NCI-H187 (cell line): ENCODE data around the gene PDGFA.

ENCODE experiments used
- DNase-seq, 2 experiments: peaks; one replicate each; lab custom pipeline; 2025; lab: John Stamatoyannopoulos, UW

PDGFA gene

DNA sequence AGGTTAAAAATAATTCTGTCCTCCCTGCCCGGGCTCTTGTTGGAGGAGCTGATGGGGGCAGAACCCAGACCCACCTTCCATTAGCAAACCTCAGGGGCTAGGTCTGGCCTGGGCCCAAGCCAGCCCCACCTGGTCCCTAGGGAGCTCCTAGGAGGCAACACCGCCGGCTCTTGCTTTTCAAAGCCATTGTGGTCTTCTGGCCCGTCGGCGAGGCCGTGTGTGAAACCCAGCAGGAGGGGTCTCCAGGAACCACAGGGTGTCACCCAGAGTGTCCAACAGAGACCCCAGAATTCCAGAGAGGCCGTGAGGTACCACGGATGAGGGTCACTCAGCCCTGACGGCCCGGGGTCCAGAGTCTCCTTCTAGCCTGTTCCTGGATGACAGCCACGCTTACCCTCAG, 16.6 kb upstream of the PDGFA start:
- no peak for DNase-seq

GRCh38 chr7:534959-535358, 15.3 kb upstream of the PDGFA start:
- DNase-seq: no peak

DNA sequence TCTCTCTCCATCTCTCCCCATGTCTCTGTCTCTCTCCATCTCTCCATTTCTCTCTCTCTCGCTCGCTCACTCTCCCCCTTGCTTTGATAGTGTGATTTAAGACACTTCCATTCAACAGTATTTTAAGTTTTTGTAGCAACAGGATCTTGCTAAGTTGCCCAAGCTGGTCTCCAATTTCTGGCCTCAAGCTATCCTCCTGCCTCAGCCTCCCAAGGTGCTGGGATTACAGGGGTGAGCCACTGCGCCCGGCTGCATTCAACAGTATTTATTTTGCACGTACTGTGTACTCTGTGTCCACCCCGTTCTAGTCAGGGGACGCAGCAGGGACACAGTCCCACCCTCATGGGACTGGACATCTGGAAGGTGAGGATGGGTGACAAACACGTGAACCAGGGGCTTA, 14.4 kb upstream of the PDGFA start:
- DNase-seq: no peak

DNA sequence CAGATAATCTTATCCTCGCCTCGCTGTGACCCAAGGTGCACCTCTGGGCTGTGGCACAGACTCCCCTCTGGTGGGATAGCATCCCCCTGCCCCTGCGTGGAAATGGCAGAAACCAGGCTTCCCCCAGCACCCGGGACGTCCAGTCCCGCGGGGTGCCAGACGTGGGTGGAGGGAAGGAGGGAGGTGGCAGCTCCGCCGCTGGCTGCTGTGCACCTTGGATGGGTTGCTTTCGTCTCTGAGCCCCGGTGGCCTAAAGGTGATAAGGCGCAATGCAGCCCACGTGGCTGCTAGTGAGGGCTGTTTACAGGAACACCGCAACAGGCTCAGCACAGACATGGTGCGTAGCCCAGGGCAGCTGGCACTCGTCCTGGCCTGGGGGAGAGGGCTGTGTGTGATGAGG, 13.6 kb upstream of the PDGFA start:
- DNase-seq: no peak

DNA sequence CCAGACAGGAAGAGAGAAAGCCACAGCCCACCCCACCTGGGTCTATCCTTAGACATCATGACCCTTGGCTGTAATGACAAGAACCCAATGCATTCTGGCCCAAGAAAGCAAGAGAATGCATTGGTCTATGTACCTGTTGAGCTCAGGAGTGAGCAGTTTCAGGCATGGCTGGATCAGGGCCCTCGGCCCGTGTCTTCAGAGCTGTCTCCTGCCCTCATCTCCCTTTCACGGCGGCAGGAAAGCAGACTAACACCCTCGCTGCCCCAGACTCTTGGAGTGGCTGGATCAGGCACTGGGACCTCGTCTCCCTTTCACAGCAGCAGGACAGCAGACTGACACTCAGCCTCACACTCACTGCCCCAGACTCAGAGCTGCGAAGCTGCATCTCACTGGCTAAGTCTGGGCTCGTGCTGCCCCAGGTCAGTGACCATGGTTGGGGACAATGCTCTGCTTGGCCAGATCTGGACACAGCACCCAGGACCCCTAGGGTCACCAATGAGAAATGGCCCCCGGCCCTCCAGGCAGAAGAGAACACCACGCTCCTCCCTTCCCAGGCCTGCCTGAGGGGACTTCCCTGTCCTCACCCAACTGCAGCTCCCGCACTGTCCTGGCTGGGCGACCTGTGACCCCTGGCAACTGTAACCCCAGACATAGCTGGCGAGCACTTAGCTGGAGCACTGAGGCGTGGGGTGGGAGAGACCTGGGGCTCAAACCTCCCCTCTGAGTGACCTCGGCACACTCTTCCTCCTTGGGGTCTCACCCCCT, 12.9 kb upstream of the PDGFA start:
- no peak for DNase-seq

DNA sequence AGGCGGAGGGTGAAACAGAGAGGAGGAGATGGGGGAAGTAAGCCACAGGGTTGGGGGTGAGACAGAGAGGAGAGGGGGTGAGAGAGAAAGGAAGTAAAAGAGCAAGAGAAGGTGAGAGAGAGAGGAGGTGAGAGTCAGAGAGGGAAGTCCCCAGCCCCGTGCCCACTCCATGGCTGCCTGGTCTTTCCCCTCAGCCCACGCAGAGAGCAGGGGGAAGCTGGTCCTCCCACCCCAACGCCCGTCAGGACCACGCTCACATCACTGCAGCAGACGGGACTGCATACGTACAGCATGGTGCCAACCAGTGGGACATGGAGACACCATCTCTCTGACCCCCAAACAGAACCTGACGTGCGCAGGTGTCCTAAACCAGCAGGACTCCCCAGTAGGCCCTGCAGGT, 12.1 kb upstream of the PDGFA start:
- no peak for DNase-seq

DNA sequence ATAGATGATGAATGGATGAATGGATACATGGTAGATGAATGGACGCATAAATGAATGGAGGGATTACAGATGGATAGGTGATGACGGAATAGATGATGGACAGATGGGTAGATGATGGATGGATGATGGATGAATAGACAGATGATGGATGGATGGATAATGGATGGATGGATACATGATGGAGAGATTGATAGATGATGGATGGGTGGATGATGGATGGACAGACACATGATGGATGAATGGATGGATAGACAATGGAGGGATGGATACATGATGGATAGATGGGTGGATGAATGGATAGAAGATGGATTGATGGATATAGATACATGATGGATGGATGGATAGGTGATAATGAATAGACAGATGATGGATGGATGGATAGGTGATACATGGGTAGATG, 8.8 kb upstream of the PDGFA start:
- no peak for DNase-seq

GRCh38 chr7:527723-528122, 8.1 kb upstream of the PDGFA start:
- no peak for DNase-seq

DNA sequence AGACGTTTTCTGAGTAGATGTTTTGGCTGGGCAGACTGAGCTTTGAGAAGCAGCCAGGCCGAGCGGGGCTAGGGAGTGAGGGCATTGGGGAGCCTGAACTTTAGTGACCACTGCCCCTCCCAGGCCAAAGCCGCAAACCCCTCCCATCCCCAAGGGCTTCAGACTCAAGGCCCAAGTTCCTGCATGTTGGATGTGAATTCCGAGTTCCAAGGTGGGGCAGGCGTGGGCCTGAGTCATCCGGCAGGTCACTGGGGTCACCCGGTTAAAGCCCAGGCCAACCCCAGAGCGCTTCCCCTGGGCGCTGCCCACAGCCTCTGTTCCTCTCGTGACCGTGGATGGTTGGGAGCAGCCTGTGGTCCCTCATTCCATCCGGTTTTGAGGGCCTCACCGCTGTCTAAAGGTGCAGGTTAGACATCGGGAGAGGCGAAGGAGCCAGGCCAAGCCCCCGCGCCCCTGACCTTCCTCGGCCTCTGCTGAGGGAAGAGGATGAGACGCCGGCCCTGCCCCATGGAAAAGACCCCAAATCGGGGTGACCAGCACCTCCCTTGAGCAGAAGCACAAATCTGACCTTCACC, 6.9 kb upstream of the PDGFA start:
- DNase-seq: no peak

GRCh38 chr7:525740-526139, 6.1 kb upstream of the PDGFA start:
- no peak for DNase-seq

DNA sequence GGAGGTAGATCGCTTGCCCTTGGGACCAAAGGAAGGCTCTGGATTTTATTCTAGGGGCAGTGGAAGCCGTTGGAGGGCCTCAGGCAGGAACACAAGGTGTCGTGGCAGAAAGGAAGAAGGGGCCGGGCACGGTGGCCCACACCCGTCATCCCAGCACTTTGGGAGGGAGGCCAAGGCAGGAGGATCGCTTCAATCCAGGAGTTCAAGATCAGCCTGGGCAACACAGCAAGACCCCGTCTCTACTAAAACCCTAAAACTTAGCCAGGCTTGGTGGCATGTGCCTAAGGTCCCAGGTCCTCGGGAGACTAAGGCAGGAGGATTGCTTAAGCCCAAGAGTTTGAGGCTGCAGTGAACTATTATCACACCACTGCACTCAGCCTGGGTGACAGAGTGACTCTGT, 5.2 kb upstream of the PDGFA start:
- DNase-seq: no peak

- DNase-seq: no peak
Observed at GRCh38 chr7:523347-524336, 4.0 kb upstream of the PDGFA start.

- no peak for DNase-seq
Observed at GRCh38 chr7:522951-523314, 3.3 kb upstream of the PDGFA start.

DNA sequence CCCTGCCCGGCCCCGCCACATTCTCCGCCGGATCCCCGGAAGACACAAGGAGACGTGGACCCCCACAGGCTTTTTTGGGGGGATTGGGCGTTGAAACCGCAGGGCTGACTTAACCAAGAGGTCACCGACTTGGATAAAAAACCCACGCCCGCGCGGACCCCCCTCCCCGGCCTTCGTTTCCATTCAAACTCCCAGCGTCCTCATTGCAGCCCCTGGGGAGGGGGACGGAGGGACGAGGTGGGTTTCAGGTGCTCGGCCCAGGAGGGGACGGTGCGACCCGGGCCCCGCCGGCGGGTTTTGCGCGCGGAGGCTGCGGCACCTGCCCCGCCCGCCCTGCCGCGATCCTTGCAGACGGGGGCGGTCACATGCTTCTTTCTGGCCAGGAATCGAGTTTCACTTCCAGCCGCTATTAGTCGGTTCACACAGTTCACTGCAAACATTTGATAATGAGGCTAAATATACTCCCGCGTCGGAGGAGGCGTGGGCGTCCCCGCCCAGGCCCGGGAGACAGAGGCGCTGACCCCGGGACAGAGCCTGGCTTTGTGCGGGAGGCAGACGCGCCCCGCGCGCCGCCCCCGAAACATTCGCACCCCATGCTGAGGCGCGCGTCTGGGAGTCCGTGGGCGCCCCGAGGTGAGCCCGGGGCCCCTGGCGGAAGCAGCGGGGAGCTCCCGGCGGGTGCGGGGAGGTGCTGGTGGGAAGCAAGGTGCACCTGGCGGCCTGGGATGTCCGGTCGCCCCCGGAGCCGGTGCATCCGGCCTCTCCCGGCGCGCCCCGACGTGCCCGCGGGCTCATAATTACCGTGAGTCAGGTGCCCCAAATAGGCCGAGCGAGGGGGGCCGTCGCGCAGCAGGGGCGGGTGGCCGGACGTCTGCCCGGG, 2.7 kb upstream of the PDGFA start:
- no peak for DNase-seq

GRCh38 chr7:521221-522070, 1.8 kb upstream of the PDGFA start:
- no peak for DNase-seq

GRCh38 chr7:520503-521161, 986 bp upstream of the PDGFA start:
- DNase-seq: no peak

GRCh38 chr7:518630-519483, 789 bp downstream of the PDGFA start:
- no peak for DNase-seq

GRCh38 chr7:517774-518629, 1.6 kb downstream of the PDGFA start:
- no peak for DNase-seq
